HG03442 (cell line): ENCODE results near the gene LAT.
"Not testable (repeated sequence)": the region's sequence is repeated elsewhere in the genome, so short reads cannot be mapped to it uniquely, and the experiment has no call there.

Source experiments
- ATAC-seq: cut with Tn5 transposase; IDR thresholded peaks from one replicate; pipeline ENCODE4 v1.9.1; 2021; ENCODE audit warnings: mild to moderate bottlenecking, moderate library complexity; ENCODE audit not compliant: unreplicated experiment

Gene LAT

GRCh38 chr16:28984619-28985135 is at the start of gene LAT:
TSS of gene LAT (plus strand) at chr16:28985052. CDS start at chr16:28985418, 366 bp downstream.
- no peak for ATAC-seq

GRCh38 chr16:28935346-28935745 is 49.5 kb upstream of the LAT start:
- no peak for ATAC-seq

- peak; percentile 66 for ATAC-seq
These were observed 48.7 kb upstream of the LAT start for GRCh38 chr16:28935924-28936783.

- no peak for ATAC-seq
These were observed 48.1 kb upstream of the LAT start for GRCh38 chr16:28936784-28937155.

GRCh38 chr16:28937222-28937876 is 47.5 kb upstream of the LAT start:
- no peak for ATAC-seq

GRCh38 chr16:28938721-28939120 is 46.1 kb upstream of the LAT start:
- ATAC-seq: no peak

- ATAC-seq: not testable (repeated sequence)
These were observed 45.0 kb upstream of the LAT start for GRCh38 chr16:28939825-28940224.

GRCh38 chr16:28943281-28943680 is 41.6 kb upstream of the LAT start:
- ATAC-seq: no peak

- no peak for ATAC-seq
These were observed 38.2 kb upstream of the LAT start for GRCh38 chr16:28946681-28947080.

- peak; percentile 90 for ATAC-seq
These were observed 34.0 kb upstream of the LAT start, which contains the start of gene NFATC2IP for GRCh38 chr16:28950648-28951409. TSS of gene NFATC2IP (plus strand) at chr16:28950937. CDS start at chr16:28951012, 75 bp downstream.

GRCh38 chr16:28951410-28951943 is 33.4 kb upstream of the LAT start:
- peak; percentile 27 for ATAC-seq

- ATAC-seq: no peak
These were observed 26.6 kb upstream of the LAT start for GRCh38 chr16:28958216-28958615.

GRCh38 chr16:28958836-28959235 is 26.0 kb upstream of the LAT start:
- no peak for ATAC-seq

- no peak for ATAC-seq
These were observed 20.8 kb upstream of the LAT start for GRCh38 chr16:28964072-28964471.

GRCh38 chr16:28964496-28964895 is 20.4 kb upstream of the LAT start:
- ATAC-seq: no peak

GRCh38 chr16:28967156-28967555 is 17.7 kb upstream of the LAT start:
- ATAC-seq: no peak

- ATAC-seq: not testable (repeated sequence)
These were observed 15.2 kb upstream of the LAT start for GRCh38 chr16:28969696-28970095.

GRCh38 chr16:28974007-28974436 is 10.8 kb upstream of the LAT start:
- ATAC-seq: no peak

GRCh38 chr16:28974437-28975157 is 10.3 kb upstream of the LAT start, which contains the start of gene SPNS1:
TSS of gene SPNS1 (plus strand) at chr16:28974778. CDS start at chr16:28975152, 374 bp downstream.
- ATAC-seq: peak; percentile 83

- ATAC-seq: peak; percentile 28
These were observed 9.7 kb upstream of the LAT start for GRCh38 chr16:28975158-28975599.
